ENCODE results near the gene HMGB1. TPM values are rescaled to one million over a fixed set of nuclear protein-coding genes. Genes with fewer than 3 reads are reported as not detected.

Gene HMGB1
- total and polyA plus RNA-seq, 3 donors from 2014 or later: 256 to 298 (median 285) TPM

GRCh38 chr13:30409886-30410704, 55.6 kb downstream of the HMGB1 start:
- no peaks in the 10 kb centered on the region for H3K36me3 ChIP-seq (ENCODE audit: low read depth, missing control alignments)
- peak; percentile 68 for DNase-seq
- H3K4me1 ChIP-seq: peaks cover 16% of the 10 kb centered on the region
- H3K27ac ChIP-seq: peak overlapping the region; percentile 13 to 88
- no peaks in the 10 kb centered on the region for H3K27me3 ChIP-seq
- no peaks in the 10 kb centered on the region for H3K9me3 ChIP-seq
- TF ChIP-seq POLR2A (IDR thresholded peaks at IDR 0.05) (no peak), CTCF (IDR thresholded peaks at IDR 0.05) (no peak)
- WGBS, 2 donors: 69 to 73% methylated on average over 13 of the region's 13 CpGs
- H3K4me3 ChIP-seq: no peak overlapping the region
- intact Hi-C loops (cut with DNase I; ENCODE audit: low total_unique reads): no loop called here

GRCh38 chr13:30408319-30409101, 57.2 kb downstream of the HMGB1 start:
- peak; percentile 94 for DNase-seq
- Histone ChIP-seq H3K4me3 (peak overlapping the region; percentile 39 to 58), H3K36me3 (ENCODE audit: low read depth, missing control alignments) (no peaks in the 10 kb centered on the region), H3K27ac (peak overlapping the region; percentile 80 to 88), H3K27me3 (no peaks in the 10 kb centered on the region), H3K9me3 (no peaks in the 10 kb centered on the region), H3K4me1 (peaks cover 16% of the 10 kb centered on the region)
- 13 to 21% methylated on average over 26 to 51 of the region's 51 CpGs for WGBS, 2 donors
- intact Hi-C loops (cut with DNase I; ENCODE audit: low total_unique reads): no loop called here
- TF ChIP-seq POLR2A (IDR thresholded peaks at IDR 0.05) (no peak), CTCF (IDR thresholded peaks at IDR 0.05) (peak; percentile 56 to 86 (median 85))

GRCh38 chr13:30406779-30407416, 58.8 kb downstream of the HMGB1 start:
- WGBS, 2 donors: 92% methylated on average over 8 of the region's 8 CpGs
- Histone ChIP-seq H3K27me3 (no peaks in the 10 kb centered on the region), H3K9me3 (no peaks in the 10 kb centered on the region), H3K4me3 (no peak overlapping the region), H3K4me1 (peaks cover 16% of the 10 kb centered on the region), H3K27ac (no peak overlapping the region), H3K36me3 (ENCODE audit: low read depth, missing control alignments) (no peaks in the 10 kb centered on the region)
- no peak for DNase-seq
- TF ChIP-seq POLR2A (IDR thresholded peaks at IDR 0.05) (no peak), CTCF (IDR thresholded peaks at IDR 0.05) (no peak)
- intact Hi-C loops (cut with DNase I; ENCODE audit: low total_unique reads): no loop called here

Other genes with a start within 250 kb of the HMGB1 start
- gene KATNAL1, start 158.4 kb downstream of the HMGB1 start, total RNA-seq: 10 to 100 TPM; 19.0 to 20.1 TPM
- gene KATNAL1, start 158.4 kb downstream of the HMGB1 start, polyA plus RNA-seq (ENCODE audit: insufficient read depth, low read depth, low replicate concordance): 40.5 TPM
- gene UBE2L5, start 43.4 kb downstream of the HMGB1 start, total RNA-seq: 10 to 100 TPM; 33.4 to 36.4 TPM
- gene UBE2L5, start 43.4 kb downstream of the HMGB1 start, polyA plus RNA-seq (ENCODE audit: insufficient read depth, low read depth, low replicate concordance): 108 TPM
- gene USPL1, start 152.0 kb upstream of the HMGB1 start, total RNA-seq: 10 to 100 TPM; 36.0 to 52.0 TPM
- 36.4 TPM for gene USPL1, start 152.0 kb upstream of the HMGB1 start, polyA plus RNA-seq (ENCODE audit: insufficient read depth, low read depth, low replicate concordance)

All from testis (tissue), 3 donors.